Esophagus muscularis mucosa (tissue), 3 donors: ENCODE measurements around the gene PER2.

Experiments
- POLR2A ChIP-seq: fragments of 450-650 bp; IDR thresholded peaks from one replicate; pipeline ENCODE4 v1.6.1; 2017; ENCODE audit warnings: antibody characterized with exemption, moderate library complexity, mild to moderate bottlenecking, low read depth
- POLR2AphosphoS5 ChIP-seq, 2 donors: sonication (generic); formaldehyde crosslinking; IDR thresholded peaks; one replicate each; pipeline ENCODE4 v1.6.1; 2017; ENCODE audit warnings: antibody characterized with exemption in 2 of 2
- TF ChIP-seq, protein P1 (sequence below), 3 experiments: fragments of 200-600 bp in 2 of 3; fragments of 450-650 bp in 1 of 3; sonication (generic) in 2 of 3; IDR thresholded peaks; one replicate each; pipeline ENCODE4 v1.5.1; 2017 to 2019; ENCODE audit warnings: antibody characterized with exemption in 3 of 3, mild to moderate bottlenecking in 2 of 3, moderate library complexity in 1 of 3

DNA sequence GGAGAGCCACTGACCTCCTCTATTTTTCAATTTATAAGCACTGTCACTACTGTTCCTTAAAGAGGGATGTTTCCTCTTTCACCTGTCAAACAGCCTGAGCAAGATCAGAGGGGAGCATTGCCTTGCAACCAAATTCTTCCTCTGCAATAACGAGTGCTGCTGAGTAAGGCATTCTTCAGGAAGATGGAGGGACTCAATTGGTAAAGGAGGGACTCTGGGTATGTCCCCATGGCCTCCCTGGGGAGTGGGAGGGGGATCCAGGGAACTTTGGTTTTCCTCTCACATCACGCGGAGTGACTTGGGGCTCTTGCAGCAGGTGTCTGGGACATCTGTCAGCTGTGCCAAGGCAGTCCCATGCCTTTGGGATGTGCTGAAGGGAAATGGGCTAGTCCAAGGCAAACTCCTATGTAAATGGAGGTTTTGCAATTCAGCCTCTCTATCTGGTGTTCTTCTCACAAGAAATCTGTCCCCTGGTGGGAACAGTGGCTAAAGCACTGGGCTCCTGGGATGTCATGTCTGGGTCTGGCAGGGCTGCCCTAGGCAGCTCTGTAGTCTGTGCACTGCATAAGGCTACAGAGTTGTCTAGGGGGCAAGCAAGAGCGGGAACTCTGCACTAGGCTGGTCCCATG is 34.2 kb downstream of the PER2 start:
- TF ChIP-seq, protein P1, sequence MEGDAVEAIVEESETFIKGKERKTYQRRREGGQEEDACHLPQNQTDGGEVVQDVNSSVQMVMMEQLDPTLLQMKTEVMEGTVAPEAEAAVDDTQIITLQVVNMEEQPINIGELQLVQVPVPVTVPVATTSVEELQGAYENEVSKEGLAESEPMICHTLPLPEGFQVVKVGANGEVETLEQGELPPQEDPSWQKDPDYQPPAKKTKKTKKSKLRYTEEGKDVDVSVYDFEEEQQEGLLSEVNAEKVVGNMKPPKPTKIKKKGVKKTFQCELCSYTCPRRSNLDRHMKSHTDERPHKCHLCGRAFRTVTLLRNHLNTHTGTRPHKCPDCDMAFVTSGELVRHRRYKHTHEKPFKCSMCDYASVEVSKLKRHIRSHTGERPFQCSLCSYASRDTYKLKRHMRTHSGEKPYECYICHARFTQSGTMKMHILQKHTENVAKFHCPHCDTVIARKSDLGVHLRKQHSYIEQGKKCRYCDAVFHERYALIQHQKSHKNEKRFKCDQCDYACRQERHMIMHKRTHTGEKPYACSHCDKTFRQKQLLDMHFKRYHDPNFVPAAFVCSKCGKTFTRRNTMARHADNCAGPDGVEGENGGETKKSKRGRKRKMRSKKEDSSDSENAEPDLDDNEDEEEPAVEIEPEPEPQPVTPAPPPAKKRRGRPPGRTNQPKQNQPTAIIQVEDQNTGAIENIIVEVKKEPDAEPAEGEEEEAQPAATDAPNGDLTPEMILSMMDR (IDR thresholded peaks at IDR 0.05): no peak
- TF ChIP-seq POLR2AphosphoS5 (IDR thresholded peaks at IDR 0.05) (no peak), POLR2A (no peak)
